Measurements from ENCODE around the gene PHTF1.

Gene PHTF1

DNA sequence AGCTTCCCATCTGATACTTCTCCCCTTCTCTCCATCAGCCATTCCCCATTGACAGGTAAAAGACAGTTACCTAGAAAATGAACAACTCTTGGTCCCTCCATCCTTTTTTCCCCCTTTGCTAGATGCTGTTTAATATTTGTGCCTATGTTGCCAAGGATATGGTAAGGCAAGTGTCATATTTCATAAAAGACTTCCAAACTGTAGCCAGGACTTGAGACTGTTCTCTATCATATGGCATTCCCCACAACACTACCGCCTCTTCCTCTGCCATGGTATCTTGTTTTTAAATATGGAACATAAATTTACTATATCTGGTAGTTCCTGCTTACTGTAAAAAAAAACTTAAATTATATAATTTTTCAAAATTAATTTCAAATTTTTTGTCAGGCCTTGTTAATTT is 97.2 kb downstream of the PHTF1 start:
- no peak for DNase-seq

DNA sequence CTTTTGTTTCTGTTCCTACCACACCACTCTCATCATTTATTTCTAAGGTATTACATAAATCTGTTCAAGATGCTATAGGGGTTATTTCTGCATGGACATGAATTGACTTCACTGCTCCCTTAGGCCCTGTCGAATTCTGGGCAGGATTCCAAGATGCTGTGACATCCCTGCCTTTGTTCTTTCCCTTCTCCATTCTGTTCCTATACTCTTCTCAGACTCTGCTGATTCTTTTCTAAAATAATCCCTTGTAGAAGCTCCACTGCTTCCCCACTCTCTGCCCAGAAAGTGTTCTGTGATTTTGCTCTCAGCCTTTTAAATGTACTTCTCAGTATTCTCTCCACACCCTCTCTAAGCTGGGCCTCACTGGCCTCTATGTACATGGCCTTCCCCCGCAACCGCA is 99.2 kb downstream of the PHTF1 start:
- DNase-seq, result no peak

DNA sequence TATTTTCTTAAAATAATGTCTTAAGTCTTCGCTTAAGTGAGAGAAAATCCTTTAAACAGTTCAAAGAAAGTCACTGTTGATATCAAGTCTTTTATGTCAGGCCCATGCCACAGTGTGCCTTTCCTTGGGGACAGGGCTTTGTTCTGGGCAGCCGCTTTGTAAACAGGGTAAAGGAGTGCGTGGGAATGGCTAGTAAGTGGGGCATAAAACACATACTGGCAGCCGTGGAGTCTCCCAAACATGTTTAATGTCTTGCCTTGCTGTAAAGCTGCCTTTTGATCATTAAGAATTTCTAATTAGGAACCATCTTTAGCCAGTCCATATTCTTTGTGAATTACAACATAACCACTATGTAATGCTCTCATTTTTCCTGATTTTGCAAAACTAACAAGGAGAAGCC is 99.7 kb downstream of the PHTF1 start:
- DNase-seq, result no peak

DNA sequence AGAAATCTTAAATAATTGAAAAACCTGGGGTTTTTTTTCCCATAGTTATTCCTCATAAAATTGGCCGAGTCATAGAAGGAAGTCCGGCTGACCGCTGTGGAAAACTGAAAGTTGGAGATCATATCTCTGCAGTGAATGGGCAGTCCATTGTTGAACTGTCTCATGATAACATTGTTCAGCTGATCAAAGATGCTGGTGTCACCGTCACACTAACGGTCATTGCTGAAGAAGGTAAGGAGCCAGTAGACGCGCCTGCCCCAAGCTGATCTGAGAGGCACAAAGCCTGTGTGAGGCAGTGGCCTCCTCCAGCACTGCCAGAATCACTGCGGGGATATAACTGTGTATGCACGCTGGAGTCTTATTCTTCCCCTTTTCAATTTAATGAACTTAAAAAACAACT is 100.3 kb downstream of the PHTF1 start:
- DNase-seq, result no peak

DNA sequence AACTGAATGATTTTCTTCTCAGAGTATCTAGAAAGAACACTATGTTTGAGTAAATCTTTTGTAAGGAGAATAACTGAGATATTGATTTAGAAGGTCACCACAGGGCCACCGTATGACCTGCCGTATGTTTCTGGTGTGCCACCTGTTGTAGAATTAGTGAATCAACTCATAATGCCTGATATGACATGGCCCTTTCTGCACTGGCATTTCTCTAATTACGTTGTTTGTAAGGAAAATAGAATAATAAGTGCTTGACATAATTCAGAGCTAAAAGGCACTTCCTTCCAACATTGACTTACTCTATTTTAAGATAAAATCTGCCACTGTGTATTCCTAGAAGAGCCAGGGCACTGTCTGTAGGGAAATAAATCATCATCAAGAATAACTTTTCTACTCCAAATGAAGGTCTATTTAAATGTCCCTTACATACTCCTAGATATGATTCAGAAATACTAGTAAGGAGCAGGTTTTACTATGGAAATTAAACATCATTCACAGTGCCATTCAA is 101.7 kb downstream of the PHTF1 start:
- no peak for DNase-seq

DNA sequence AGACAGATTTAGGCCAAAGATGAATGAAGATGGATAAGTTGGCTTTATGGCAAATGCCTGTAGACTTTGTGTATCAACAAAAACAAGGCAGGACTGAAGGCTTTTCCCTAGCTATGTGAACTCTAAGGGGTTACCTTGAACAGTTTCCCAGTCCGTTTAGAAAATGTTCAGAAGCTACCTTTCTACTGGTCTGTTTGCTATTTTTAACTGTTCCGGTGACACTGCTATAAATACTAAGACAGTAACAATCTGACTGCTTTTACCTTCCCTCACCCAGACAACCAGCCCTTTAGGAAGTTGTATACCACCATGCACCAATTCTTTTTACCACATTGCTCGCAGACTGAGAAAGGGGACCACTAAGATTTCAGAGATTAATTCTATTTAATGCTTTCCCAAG is 102.2 kb downstream of the PHTF1 start:
- DNase-seq, result no peak

DNA sequence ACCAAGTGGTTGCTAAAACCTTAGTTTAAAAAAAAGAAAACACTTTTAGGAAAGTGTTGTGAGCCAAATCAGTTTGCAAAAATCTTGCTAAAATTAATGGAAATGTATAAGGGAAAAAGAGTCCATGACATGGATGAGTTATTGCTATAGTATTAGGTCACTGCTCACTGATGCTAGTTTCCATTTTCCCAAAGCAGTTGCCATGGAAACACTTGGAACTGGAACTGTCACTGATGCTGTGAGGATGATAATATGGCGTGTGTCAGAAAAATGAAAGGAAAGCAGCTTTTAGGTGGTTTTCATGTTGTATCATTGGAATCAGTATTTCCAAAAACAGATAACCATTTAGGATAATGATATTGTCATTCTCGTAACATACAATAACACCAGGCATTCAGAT is 104.4 kb downstream of the PHTF1 start:
- no peak for DNase-seq

DNA sequence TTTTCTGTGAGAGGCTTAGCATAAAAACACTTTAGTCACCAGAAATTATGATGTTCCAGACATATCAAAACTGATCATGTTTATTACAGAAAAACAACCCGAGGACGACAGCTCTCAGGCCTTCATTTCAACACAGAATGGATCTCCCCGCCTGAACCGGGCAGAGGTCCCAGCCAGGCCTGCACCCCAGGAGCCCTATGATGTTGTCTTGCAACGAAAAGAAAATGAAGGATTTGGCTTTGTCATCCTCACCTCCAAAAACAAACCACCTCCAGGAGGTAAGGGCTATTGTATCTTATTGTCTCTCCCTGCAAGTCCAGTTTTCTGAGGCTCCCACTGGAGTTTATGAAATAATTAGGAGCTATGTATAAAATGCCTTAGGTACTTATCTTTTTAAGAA is 105.5 kb downstream of the PHTF1 start:
- no peak for DNase-seq

DNA sequence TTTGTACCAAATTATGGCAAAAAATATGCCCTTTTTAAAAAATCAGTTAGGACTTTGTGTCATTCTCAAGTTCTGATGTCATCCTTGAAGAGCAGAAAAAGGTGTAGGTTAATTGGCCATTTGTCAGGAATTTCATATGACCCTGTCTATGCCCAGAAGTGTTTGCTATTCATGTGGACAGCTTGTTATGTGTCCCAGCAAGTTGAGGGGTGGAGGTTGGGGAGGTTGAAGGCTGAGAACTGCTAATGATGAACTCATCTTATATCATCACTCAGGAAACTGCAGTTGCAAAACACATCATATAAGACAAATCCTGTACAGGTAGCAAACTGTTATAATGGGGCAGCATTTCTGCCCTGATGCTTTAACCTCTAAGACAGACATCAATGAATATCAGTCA is 106.5 kb downstream of the PHTF1 start:
- no peak for DNase-seq

DNA sequence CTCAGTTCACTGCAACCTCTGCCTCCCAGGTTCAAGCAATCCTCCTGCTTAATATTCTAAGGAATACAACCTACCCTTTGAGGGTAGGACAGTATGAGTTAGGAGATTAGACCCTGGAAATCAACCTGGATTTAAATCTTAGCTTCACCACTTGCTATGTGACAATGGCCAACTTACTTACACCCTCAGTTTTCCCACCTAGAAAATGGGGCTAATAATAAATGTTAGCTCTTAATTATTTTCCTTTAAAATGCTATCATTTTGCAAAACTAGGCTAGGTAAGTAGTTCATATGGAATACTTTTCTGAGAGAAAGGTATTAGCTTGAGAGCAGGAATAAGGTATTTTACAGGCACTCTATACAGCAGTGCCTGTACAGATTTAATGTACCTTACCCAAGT is 110.8 kb downstream of the PHTF1 start:
- DNase-seq, result no peak

DNA sequence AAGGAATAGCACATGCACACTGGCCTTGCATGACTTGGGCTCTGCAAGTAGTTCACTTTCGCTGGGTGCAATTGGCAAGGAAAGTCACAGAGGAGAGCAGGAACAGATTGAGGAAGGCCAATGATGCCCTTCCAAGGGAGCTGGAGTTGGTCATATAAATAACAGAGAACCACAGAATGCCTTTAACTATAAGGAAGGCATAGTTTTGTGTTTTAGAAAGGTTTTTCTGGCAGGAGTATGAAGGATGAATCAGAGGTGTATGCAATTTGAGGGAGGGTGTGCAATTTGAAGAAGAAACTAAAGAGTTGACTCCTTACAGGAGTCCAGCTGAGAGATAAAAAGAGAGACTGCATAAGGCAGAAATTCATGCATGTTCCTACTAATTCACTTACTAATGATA is 112.1 kb downstream of the PHTF1 start:
- no peak for DNase-seq

Data from SHP77 treated with DMSO at 0.1 percent for 48 hours (cell line).